NK-92 treated with Interleukin-12 subunit alpha and Interleukin-12 subunit beta, amount 100 ng/mL, for 24 hours (cell line): ENCODE measurements around the gene PTGIS.
"Not testable (repeated sequence)": the region's sequence is repeated elsewhere in the genome, so short reads cannot be mapped to it uniquely, and the experiment has no call there.

Experiments
- DNase-seq: peaks from one replicate; lab custom pipeline; 2025; lab: John Stamatoyannopoulos, UW

PTGIS gene

DNA sequence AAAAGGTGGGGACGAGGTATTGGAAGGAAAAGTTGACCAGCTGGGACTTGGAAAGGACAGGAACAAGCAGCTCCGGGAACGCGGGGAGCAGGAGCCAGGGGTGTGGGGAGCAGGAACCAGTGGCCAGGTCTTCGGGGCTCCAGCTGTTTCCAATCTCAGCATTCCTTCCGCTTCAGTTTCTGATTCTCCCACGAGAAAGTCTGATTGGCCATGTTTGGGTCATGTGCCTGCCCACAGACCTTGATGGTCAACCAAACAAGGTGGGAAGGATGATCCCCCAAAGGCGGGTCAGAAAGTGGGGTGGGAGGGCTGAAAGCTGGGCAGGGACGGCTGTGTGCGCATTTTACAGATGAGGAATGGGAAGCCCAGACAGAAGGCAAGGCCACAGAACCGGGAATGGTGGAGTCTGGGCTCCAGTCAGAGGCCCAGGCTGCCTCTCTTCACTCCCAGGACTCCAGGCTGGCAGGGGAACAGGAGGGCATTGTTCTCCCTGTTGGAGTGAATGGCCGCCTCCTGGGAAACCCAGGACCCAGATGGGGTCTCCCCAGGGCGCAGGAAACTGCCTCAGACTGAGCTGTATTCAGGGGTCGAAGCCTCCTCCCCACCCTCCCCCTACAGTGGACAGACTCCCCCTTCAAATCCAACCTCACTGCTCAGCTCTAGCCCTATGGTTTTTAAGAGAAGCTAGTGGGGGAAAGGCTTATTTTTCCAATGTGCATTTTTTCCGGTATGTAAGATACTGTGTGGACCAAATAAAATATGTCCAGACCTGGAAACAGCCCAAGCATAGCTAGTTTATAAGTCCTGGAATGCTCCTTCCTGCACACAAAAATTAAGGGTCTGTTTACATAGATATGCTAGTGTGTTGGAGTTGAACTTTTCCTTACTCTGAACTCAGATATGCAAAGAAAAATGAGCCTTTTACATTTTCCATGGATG, 12.2 kb upstream of the PTGIS start:
- DNase-seq, result no peak

DNA sequence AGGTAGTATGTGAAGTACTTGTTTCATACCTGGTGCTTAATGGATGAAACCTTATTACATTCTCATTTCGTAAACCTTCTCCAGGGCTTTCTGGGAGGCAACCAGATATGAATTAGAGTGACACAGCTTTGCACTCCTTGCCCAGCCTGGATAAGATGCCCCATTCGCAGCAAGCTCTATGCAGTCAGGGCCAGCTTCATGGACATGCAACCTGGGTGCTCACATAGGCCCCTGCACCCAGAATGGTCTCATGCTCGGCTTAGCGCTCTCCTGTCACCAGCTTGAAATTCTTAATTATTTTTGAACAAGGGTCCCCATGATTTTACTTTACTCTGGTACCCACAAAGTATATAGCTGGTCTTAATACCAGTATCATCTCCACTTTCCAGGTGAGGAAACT, 11.3 kb upstream of the PTGIS start:
- no peak for DNase-seq

DNA sequence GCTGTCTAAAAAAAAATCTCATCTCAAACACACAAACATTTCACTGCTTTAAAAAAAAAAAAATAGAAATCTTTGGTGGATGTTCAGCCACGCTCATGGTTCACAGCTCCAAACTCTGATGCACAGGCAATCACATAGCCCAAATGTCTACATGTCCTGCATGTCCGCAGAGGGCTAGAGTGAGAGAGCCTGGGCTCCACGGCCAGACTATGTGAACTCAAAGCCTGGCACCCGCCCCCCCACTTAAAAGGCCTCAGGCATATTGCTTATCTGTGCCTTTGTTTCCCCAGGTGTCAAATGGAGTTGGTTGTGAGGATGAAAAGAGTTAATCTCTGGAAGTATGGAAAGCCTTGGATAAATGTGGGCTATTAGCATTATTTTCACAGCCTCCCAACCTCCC, 10.5 kb upstream of the PTGIS start:
- no peak for DNase-seq

DNA sequence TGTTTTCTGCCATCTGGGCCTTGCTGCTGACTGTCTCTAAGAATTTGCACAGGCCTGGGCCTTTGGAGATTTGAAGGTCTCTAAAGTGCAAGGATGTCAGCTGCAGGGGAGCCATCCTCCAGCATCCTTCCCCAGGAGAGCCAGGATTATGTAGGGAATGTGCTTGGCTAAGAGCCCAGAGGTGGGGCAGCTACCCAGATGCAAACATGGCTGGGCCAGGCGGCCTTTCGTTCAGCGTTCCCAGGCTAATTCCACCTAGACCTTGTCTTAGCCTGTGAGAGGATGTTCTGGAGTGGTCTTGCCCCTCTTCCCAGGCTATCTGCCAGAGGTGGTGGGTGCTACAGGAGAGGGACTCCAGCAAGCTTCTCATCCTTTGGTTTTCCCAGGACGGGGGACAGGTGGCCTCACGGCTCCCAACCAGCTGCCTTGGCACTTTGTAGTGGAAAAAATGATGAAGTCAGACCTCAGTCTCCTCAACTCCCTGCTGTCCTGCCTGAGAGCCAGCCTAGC, 7.7 kb upstream of the PTGIS start:
- no peak for DNase-seq

DNA sequence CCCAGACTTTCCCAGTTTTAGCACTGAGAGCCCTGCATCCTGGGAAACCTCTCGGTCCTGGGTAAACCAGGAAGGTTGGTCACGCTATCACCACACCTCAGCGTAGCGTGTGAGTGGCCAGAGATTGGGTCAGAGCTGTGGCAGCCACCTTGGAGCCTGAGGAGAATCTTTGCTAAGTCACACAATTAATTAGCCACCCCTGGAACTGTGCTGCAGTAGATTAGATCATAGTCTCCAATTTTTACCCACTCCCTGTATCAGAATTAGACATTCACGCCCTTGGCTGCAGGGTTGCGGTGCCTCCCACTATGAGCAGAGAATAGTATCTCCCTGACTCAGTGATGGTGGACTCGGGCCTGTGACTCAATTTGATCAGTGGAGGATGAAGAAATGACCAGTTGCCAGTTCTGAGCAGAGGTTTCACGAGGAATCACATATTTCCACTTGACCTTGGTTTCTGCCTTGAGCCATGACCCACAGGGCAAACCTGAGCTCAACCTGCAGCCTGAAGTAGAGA, 6.0 kb upstream of the PTGIS start:
- DNase-seq, result no peak

DNA sequence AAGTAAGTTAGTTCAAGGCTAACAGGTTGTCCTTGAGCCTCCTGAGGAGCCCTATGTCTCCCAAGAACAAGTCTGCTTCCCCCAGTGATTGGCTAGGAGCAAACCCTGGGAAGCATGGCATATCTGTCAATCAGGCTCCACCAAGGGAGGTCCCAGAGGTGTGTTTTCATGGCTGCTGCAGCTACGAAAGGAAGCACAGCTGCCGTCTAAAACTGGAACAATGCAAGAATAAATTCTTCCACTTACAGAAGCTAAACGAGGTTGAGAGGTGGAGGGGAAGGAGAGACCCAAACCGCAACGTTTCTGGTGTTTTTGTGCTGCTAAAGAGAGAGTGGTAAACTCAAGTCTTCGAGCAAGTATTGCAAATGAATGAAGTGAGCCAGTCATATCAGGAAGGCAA, 4.9 kb upstream of the PTGIS start:
- DNase-seq, result no peak

DNA sequence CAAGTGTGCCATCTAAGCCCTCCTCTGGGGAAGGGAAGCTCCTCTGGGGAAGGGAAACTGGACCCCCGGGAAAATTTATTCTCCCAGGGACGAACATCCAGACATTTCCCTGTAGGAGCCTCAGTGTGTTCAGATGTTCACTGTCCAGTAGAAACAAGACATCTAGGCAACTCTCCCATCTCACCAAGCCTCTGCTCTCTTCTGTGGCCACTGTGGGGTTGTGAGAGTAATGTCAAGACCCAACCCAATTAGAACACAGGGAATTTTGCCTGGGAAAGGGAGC, 3.6 kb upstream of the PTGIS start:
- DNase-seq, result no peak

DNA sequence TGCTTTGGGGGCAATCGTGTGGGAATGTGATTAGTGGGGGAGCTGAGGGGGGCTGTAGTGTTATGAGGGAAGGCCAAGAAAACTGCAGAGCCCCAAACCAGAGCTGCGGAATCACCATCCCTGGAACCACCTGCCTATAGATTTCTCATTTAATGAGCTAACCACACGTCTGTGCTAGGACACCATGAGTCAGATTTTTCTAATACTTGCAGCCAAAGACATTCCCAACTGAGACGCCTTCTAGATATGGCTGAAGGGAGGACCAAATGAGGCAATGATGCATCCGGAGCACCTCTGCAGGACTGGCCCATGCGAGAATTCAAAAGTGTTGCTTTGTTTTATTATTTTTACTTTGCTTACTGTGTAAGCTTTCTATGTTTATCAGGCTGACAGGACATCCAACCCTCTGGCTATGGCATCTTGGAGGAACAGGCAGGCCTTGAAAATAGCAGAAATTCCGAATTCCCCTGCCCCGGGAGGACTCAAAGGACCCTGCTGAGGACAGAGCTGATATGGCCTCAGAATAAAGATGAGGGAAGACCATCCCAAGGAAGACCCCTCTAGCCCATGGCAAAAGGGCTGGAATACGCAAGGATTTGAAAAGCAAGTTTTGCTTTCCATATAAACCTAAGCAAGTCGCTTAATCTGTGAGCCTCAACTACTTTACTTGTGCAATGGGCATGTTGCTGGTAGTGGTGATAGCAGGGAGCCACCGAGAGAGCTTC, 3.1 kb upstream of the PTGIS start:
- no peak for DNase-seq

DNA sequence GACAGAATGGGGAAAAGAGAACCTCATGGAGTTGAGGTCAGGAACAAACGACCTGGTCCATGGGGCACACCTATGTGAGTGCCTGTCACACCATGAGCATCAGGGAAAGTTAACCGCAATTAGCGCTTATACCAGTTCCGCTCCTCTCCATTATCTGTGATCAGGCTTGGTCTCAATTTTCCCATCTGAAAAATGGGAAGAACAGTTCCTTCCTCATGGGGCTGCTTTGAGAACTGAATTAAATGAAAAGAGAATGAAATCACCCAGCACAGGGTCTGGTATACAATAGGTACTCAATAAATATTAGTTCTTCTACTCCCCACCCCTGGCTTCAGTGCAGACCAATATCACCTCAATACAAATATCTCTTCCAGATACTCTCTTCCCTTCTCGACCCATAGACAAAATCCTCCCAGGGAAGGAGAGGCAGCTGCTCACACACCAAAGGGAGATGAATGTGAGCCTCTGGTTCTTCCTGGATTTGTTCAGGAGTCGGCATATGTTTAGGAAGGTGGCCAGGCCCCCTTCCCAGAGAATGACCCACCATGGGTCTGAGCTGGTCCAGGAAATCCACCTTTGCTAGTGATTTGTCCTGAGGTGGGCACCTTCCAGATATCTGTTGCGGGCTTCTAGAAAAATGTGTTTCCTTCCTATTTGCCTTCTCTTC, 2.4 kb upstream of the PTGIS start:
- DNase-seq, result no peak

DNA sequence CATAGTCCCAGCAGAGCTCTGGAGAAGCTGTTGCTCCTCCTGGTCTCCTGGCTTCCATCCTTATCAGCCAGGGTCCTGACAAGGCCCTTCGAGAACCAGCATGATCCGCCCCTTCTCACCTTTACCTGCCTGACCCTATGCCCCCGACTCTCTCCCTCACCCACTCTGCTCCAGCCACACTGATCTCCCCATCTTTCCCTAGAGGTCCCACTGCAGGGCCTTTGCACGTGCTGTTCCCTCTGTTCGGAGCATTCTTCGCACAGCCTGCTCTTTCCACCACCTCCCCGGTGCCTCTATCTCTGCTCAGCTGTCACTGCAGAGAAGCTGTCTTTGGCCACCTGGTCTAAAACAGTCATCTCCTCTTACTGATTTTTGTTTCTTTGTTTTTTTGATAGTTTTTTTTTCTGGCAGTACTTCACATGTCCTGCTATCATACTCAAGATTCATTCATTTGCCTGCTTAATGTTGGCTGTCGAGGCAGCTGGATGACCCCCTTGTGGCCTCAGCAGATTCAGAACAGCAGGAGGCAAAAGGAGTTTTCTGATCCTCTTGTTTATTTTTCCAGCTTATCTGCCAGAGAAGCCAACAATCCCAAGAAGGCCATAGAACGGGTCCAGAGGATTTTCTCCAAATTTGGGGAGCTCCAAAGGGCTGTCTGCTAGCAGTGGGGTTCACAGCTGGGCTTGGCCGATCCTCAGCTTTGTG, 1.6 kb upstream of the PTGIS start:
- no peak for DNase-seq

DNA sequence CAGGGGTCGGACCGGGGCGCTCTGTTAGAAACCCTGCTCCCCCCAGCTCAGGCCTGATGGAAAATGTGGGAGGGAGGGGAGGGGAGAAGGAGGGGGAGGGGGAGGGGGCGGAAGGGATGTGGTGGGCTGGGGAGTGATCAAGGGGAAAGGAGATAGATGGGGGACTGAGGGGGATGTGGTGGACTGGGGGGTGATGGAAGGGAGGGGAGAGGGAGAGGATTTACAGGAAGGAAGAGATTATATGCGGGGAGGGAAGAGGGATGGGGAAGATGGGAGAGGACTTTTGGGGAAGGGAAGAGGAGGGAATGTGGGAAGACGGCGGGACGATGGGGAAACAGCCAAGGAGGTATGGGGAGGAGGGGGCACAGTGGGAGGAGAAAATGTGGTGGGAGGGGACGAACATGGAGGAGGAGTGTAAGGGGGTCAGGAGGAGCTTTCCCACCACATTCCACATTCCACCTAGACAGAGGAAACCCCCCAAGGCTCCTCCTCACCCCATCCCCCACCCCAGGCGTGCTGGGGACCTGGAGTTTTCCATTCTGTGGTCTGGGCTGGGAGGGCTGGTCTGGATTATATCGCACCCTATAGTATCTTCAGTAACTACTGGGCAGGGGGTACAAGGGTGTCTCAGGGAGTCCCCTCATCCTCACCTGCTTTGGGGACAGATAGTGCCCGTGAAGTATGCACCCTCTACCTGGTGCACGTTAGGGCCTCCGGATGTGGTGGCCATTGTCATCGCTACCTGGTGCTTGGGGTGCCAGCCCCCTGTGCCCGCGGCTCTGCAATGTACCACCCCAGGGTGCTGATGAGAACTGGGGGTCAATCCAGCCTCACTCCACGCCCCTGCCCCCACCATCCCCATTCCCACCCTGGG, 578 bp upstream of the PTGIS start:
- DNase-seq, result no peak

DNA sequence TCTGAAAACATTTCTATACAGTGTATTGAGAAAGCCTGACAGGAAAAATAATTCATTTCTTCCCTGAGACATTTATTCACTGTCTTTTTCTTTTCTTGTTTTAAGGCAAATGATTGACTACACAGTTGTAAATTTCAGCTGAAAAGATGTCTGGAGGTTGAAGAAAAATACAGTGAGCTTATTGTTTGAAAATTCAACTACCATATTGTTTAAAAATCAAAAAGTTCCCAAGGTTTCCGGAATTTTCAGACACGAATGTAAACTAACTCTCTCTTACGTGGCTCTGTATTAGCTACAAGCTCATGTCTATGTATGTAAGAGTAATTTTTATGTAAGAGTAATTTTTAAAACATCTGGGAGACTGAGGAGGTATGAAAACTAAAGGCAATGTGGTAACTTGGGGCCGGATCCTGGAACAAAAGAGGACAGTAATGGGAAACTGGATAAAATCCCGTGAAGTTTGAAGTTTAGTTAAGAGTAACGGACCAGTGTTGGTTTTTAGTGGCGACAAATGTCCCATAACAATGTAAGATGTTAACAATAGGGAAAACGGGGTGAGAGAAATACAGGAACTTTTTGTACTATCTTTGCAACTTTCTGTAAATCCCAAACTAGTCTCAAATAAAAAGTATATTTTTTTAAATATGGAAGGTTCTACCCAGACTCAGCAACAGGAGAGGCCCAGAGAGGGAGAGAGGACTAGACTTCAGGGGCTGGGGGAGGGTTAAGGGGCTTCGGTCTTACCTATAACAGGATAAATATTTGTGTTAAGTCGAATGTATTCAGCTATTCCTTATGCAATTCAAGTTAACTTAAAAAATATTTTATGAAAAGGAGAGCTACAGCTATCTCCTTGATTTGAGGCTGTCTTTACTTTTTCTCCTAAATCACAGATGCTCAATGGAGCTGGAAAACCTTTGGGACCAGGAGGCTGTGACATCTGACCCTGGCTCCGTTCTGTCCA, 1.3 kb downstream of the PTGIS start:
- no peak for DNase-seq

DNA sequence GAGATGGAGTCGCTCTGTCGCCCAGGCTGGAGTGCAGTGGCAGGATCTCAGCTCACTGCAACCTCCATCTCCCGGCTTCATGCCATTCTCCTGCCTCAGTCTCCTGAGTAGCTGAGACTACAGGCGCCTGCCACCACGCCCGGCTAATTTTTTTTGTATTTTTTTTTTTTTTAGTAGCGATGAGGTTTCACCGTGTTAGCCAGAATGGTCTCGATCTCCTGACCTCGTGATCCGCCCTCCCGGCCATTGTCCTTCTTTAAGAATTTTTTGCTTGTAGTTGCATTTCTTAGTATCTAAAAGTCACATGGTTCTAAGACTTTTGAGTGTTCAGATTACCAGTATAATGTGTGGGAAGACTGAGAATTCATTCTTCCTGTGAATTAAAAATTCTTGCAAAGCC, 2.9 kb downstream of the PTGIS start:
- DNase-seq, result not testable (repeated sequence)

DNA sequence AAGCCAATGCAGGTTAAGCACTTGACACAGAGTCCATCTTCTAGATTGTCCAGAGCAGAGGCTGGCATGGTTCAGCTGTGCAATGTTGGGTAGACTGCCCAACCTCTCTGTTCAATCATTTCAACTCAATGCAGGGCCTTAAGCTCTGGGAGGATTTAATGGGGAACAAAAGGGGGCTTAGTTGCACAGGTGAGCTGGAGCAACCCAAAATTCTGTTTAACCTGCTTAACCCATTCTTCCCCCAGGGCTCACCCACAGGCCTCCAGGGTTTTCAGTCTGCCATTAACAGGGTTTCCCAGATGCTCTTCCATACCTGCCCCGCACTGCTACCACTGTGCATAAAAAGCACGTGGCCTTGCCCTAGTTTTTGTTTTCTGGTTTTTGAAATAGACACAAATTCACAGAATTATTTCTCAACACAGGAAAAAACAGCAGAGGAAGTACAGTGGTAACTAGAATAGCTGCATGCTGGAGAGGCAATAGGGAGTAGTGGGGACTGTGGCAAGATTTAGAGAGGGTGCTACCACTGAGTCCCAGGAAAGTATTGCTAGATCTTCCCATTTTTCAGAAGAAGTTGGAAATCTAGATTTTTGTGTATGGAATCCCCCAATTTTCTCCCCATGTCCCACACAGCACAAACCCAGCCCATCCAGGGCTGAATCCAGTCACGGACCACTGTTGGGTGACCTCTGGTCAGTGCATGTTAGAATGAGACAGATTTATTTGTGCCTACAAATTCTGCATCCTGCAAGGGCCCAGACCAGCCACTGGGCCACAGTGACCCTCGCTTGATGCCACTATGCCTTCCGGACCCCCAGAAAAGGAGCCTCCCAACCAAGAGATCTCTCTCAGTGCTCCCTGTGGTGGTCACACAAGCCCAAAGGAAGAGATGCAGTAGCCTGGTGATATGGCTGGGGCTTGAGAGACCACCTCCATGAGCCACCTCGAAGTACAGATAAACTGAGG, 4.6 kb downstream of the PTGIS start:
- no peak for DNase-seq

DNA sequence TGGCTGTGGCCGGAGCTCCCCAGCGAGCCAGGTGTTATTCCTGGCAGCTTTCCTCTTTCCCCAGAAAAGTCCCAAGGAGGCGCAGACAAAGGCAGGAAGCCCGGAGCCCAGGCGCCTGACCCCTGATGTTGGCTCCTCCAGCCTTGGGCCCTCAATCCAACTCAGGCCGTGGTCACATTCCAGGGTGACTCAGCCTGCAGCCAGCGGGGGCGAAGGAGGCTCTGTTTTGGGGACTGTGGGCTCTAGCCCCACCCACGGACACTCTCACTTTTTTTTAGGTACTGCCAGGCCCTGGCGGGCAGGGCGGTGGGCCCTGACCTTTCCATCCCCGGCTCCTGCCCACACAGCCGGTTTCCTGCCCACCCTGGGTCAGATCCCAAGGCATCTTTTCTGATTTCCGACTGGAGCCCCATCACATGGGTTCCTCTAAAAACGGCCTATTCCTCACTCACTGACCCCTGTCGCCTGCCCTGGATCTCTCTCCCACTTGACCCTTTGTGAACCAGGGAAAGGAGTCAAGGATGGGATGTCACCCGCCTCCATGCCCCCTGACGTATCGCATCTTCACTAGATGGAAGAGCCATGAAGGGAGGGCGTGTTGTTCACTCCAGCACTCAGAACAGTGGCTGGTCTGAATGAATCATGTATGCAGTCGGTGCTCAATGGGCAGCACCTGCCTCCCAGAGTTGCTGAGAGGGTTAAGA, 5.5 kb downstream of the PTGIS start:
- DNase-seq, result no peak

DNA sequence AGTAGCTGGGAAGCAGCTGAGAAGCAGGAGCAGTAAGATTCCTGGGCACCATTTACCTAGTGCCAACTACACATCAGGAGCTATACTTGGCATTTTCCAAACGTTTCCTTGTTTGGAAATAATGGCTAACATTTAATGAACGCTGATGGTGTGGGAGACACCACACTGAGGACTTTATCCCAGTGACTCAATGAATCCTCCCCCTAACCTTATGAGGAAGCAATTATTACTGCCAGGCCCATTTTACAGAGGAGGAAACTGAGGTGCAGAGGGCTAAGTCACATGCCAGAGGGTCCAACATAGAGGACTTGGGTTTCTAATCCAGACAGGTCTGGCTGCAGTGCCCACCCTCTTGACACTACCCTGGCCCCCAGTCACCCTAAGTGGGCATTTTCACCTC, 6.1 kb downstream of the PTGIS start:
- no peak for DNase-seq

DNA sequence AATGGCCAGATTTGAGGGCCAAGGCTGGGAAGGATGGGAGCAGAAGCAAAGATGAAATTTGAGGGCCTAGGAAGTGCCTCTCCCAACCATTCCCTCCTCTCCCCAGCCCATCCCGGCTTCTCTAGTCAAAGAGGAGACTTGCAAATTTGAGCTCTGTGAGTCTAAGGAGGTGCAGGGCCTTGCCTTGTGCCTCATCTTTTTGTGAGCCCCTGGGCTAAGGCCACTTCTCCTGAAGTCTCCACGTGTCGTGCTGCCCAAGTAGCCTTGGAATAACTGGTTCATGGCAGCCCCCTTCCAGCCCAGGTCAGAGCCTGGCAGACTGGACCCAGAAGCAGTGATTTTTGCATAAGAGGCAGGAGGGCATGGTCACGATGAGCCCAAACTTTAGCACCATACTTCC, 6.7 kb downstream of the PTGIS start:
- no peak for DNase-seq

DNA sequence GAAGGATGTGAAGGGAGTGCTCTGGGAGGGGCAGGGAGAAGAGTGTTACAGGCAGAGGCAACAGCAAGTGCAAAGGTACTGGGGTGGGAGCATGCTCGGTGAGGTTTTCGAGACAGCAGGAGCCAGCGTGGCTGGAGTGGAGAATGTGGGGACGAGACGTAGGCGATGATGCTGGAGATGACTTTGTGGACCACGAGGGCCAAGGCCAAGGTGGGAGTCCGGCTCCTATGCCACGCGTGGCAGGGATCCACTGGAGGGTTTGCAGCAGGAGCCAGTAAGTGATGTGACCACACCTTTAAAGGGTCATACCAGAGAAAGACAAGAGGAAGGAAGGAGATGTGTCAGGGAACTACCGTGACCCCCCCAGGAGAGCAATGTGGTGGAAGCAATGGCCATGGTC, 7.3 kb downstream of the PTGIS start:
- no peak for DNase-seq
